Measurements from ENCODE around the gene PTGFR.

Gene PTGFR, protein sequence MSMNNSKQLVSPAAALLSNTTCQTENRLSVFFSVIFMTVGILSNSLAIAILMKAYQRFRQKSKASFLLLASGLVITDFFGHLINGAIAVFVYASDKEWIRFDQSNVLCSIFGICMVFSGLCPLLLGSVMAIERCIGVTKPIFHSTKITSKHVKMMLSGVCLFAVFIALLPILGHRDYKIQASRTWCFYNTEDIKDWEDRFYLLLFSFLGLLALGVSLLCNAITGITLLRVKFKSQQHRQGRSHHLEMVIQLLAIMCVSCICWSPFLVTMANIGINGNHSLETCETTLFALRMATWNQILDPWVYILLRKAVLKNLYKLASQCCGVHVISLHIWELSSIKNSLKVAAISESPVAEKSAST

DNA sequence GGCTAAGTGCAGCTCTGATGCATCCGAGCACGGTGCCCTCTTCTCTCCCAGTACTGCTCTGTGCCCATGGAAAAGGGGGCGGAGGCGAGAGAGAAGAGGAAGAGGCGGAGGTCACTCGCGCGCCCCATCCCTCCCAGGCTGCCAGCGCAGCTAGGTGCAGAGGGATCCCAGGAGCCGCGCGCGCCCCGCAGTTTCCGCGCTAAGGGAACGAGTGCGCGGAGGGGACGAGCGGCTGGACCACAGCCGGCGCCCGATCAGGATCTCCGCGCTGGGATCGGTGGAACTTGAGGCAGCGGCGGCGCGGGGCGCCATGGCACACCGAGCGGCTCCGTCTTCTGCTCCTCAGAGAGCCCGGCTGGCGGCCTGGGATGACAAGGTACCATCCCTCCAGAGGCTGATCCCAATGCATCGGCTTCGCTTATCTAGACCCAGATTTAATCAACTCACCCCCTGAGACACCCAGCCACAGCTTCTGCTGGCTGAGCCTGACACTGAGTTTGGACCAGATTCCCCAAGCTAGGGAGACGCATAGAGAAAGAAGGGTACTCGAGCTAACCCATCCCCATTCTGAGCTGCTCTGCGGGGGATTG lies at the start of gene PTGFR:
TSS of gene PTGFR (plus strand) at position 114 of the 590 bp plus-strand sequence. CDS start 1,770 bp downstream, outside the sequence.
- DNase-seq (ENCODE audit: low read depth) = no peak

DNA sequence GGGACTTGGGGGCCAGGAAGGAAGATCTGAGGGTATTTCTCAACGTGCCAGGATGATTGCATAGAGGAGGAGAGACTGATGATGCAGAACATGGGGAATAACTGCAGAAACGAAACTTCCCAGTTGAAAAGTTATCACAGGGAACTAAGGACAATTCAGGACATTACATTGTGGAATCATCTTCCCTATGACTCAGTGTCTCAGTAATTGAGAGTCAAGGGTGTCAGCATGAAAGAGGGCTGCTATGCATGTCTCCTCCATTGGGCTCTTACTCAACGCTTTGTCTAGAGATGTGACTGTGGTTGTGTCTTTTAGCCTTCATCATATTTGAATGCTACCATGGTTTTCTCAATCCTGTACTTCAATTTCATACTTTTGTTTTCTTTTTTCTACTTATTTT lies 48.9 kb upstream of the PTGFR start:
- no peak for DNase-seq (ENCODE audit: low read depth)

DNA sequence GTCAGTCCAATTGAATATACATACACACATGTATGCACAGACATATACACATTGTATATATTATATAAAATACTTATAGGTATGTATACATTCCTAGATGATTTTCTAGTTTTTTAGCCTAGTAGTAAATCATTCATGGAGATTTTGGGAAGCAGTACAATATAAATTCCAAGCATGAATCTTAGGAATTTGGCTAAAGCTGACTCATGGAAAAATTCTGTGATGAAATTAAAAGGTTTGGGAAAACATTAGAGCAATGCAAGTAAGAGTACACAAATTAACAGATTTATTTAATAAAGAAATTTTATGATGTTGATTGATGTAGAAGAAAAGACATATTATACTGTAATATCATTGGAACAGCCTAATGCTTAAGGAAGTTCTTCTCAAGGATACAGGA lies 43.7 kb upstream of the PTGFR start:
- DNase-seq (ENCODE audit: low read depth) = no peak

DNA sequence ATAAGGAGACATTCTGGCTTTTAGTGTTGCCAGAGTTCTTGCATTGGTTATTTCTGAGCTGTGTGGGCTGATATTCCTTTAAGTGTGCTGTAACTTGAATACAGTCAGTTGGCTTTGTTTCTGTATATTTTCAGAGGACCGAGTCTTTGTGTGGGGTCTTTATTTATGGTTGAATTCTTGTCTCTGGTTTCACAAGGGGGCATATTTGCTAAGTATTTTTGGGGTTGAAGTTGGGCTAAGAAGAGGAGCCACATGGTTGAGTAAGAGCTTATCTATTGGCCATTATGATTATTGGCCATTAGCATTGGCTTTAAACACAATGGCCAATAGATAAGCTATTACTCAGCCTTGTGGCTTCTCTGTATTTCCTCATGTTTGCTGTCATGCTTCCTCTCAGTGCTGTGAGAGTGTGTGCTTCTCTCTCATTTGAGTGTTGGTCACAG lies 26.3 kb upstream of the PTGFR start:
- no peak for DNase-seq (ENCODE audit: low read depth)

DNA sequence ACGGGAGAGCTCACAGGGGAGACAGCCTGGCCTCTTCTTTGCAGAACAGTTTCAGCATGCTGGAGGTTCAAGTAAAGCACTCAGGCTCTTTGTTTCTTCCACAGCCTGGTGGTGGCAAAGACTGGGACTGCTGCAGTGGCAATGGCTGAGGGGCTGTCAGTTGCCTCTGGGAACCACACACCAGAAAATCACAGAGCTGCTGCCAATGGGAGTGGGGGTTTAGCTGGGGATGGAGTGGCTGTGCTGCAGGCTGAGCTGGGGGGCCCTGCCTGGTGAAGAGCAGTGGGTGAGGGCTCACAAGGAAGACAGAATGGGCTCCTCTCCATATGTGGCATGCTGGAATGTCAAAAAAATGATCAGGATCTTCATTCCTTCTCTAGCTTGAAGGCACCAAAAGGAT lies 25.6 kb upstream of the PTGFR start:
- DNase-seq (ENCODE audit: low read depth) = no peak

DNA sequence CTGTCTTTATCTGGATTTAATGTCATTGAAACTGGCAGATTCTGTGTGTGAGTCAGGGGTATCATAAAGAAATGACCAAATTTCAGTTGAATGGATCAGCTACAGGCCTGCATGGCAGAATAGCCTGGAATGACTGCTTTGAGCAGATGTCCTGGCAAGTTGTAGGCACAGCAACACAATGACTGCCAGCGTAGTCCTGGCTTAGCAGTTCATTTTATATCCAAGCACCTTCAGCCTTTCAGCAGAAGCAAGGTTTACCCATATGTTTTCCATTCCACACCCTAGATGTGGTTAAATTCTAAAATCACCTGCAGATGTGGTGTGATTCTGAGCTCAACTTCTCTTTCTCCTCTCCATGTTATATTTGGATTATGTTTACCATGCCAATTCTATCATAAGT lies 22.3 kb upstream of the PTGFR start:
- no peak for DNase-seq (ENCODE audit: low read depth)

DNA sequence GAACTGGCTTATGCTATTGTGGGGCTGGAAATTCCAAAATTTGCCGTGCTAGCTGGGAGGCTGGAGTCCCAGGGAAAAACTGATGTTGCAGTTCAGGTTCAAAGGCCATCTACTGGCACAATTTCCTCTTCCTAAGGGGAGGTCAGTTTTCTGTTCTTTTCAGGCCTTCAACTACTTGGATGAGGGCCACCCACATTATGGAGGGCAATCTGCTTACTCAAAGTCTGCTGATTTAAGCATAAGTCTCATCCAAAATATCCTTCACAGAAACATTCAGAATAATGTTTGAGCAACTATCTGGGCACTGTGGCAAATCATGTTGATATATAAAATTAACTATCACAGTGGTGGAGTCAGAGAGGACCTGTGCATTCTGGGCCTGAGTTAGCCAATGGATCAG lies 21.2 kb upstream of the PTGFR start:
- DNase-seq (ENCODE audit: low read depth) = no peak

DNA sequence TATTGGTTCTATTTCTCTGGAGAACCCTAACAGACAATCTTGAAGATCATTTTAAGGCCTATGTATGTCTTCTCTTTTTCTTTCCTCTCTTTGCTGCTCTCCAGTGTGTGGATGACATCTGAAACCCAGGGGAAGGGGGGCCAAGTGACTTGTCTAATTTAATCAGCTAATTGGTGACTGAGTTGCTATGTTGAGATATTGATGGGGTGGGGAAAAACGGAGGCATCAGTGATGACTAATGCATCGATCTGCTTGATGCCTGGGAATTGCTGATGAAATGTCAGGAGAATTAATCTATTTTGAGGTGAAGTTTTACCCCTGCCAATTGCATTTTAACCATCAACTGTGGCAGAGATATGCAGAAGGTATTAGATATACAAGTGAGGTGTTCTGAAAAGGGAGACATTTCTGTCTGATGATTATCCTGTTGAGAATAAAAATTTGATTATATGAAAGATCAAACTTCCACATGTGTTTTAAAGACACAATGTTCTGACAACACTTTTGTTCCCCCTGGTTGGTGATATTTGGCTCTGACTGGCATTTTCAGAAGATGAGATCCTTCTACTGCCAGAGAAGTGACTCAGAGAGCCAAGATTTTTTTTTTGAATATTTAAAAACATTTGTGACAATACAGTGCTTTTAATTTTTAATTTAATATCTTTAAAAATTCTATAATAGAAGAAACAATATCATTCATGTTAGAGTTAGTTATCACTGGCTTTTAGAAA lies 18.7 kb upstream of the PTGFR start:
- DNase-seq (ENCODE audit: low read depth) = no peak

DNA sequence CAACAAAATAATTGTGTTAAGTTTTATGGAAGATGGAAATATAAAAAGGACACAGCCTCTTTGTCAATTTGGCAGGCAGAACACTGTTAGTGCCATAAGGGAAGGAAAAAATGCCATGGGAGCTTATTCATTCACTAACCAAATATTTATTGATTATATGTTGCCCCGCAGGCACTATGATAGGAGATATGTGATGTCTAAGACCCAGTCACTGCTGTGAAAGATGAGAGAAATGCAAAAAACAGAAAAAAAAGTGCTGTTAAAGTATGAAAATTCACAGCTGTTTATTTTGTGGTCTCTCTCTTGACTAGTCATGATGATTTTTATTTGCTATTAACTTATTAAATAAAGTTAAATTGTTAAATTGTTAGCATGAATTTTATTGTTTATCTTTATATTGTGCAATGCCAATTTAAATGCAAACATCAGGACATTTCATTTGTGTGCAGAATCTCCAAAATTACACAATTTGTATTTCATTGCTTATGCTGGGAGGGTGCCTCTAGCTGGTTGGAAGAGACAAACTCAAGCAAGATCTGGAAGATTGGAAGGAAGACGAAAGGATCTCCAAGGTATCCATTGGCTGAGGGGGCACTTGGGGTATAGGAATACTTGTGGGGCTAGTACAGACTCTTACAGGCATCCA lies 17.8 kb upstream of the PTGFR start:
- DNase-seq (ENCODE audit: low read depth) = no peak

DNA sequence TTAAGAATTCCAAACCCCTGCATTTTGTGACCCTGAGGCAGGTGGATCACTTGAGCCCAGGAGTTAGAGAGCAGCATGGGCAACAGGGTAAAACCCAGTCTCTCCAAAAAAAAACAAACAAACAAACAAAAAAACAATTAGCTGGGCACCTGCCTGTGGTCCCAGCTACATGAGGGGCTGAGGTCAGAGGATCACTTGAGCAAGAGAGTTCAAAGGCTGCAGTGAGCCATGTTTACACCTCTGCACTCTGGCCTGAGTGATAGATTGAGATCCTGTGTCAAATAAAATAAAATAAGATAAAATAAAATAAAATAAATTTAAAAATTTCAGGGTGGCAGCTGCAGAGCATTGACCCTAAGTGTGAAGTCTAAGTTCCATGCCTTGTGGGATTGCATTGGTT lies 16.7 kb upstream of the PTGFR start:
- DNase-seq (ENCODE audit: low read depth) = no peak

DNA sequence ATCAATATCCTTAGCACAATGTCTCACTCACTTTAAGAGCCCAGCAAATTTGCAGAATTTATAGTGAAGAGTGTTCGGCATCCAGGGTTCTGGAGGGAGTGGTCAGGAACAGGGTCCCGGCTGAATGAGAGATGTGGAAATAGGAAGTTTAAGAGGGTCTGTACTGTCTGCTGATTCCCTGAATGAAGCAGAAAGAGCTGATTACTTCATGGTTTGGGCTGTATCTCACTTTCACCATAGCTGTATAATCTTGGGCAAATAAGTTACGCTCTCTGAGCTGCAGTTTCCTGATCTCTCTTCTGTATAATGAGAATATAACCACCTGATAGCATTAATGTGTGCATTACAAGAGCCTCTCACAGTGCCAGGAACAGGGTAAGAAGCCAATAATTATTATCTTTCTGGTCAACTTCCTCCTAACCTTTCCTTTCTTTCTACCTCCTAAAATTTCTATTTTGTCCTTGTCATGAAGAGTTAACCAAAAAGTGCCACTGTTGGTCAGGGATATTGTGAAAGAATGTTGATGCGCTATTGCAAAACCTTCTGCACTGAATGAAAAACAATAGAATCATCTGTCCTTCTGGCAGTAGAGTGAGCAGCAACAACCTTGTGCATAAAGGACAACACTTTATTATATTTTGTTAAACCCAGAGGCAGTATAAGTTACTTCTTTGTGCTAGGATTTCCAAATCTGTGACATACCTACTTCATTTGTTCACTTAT lies 14.7 kb upstream of the PTGFR start:
- no peak for DNase-seq (ENCODE audit: low read depth)

DNA sequence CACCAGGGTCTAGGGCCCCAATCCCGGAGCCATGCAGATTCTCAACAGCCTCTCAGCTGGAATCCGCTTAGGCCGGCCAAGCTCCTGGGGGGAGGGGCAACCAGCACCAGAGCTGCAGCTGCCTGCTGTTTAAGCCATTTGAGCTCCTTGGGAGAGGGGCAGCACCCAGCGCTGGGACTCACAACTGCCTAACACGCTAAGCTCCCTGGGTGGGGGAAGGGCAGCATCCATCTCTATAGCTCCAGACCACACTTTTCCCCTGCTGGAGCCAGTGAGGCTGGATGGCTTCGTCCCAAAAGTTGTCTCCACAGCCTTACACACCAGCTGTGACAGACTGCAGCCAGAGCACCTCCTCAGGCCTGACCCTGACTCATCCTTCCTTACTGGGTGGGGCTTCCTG lies 6.9 kb upstream of the PTGFR start:
- no peak for DNase-seq (ENCODE audit: low read depth)

DNA sequence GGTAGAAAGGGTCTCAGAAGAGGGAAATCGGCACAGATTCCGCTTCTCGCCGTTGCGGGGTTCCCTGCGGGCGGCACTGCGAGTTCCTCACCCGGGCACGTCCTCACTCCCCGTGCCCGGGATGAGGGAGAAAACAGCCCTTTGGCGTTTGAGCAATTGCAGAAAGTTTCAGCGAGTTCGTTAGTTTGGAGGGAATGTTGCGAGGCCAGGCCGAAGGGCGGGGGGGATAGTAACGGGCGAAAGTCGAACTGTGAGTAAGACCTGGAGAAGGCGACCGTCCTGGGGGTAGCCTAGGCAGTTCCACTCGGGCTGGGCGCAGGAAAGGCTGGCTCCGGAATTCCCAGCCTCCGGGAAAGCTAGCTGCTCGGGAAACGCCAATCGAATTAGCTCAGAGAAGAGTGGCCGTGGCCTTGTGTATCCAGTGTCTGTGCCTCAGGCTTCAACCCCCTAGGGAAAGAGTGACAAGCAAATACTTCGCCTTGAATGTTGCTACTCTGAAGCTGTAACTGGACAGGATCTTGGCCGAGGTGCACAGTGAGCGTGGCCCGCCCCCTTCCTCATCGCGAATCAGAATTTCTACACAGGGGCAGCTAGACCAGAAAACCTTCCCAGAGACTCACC lies 787 bp downstream of the PTGFR start:
- DNase-seq (ENCODE audit: low read depth) = no peak

DNA sequence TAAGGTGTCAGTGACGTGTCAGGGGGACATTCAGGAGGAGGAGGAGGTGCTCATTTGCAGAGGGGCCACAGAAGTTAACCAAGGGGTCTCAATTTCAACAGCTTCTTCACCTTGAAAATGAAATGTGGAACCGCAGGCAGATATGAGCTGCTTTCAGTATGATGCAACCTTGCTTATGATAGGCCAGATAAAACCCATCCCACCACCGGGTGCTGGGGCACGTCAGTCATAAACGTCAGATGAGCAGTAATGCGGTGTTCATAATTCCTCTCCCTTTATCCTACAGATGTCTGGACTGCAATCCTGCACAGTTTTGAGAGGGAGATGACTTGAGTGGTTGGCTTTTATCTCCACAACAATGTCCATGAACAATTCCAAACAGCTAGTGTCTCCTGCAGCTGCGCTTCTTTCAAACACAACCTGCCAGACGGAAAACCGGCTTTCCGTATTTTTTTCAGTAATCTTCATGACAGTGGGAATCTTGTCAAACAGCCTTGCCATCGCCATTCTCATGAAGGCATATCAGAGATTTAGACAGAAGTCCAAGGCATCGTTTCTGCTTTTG lies 1.7 kb downstream of the PTGFR start:
- DNase-seq (ENCODE audit: low read depth) = no peak

DNA sequence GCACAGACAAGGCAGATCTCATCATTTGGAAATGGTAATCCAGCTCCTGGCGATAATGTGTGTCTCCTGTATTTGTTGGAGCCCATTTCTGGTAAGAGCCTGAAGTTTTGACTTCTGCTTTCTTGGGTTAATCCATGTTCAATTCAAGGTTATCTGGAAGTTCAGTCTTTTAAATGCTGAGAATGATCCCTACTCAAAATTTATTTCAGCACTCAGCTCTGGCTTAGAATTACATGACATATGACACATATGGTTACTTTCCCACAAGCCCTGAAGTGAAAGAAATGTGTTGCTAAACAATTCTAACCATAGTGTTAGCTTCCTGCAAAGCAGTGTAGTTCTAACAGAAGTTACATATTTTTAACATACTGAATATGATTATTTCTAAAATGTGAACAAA lies 2.7 kb downstream of the PTGFR start:
- no peak for DNase-seq (ENCODE audit: low read depth)

DNA sequence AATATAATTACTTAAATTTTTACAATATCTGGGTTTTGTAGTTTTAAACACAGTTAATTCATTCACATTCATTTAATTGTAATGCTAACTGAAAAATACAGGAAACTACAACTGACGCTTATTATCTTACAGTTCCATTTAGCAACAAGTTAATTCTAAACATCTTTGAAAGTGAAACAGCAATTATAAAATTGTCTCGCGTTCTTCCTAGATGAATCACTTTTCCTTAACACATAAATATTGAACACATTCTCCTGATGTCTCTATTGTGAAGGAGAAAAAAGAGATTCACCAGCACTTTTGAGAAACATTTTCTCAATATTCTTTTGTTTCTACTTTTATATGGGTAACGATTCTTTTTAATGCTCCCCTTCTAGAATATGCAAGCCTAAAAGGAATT lies 6.4 kb downstream of the PTGFR start:
- DNase-seq (ENCODE audit: low read depth) = no peak

DNA sequence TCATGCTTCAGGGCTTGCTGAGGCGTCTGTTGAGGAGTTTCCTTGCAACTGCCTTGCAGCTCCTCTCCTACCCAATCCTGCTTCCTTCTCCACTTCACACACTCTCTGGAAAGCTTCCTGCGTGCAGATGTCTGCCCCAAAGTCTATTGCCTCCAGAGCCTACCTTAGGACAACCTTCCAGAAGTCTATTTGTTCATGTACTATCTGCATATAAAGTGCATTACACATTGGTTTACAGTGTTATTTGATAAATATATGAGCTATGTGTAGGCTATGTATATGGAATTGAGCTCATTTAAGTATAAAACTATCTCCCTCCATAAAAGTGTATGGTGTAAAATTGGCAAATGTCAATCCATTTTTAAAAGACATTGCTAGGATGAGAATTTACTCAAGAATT lies 9.8 kb downstream of the PTGFR start:
- DNase-seq (ENCODE audit: low read depth) = no peak

DNA sequence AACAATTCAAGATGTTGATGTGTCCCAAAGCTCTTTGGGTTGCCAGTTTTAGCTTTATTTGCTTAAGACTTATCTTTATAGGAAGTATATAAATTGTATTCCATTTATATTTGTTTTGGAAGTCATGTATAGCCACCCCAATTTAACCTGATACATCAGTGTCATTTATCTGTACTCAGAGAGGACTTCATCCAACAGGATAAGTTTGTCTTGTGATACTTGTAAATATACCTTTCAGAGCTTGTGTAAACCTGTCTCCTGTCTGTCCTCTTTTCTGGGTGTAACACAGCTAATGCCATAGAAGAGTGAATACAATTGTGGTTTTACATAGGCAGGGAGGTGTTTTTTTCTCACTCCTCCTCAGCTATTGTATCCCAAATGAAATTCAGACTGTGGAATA lies 10.4 kb downstream of the PTGFR start:
- DNase-seq (ENCODE audit: low read depth) = no peak

DNA sequence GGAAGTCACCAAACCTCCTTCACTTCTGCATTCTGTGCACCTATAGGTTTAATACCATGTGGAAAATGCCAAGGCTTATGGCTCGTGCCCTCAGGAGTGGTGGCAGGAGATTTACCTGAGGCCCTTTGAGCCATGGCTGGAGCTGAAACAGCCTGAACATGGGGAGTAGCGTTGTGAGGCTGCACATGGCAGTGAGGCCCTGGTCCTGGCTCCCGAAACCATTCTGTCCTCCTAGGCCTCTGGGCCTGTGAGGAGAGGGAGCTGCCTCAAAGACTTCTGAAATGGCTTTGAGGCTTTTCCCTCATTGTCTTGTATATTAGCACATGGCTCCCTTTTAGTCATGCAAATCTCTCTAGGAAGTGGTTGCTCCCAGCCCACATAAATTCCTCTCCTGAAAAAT lies 20.6 kb downstream of the PTGFR start:
- DNase-seq (ENCODE audit: low read depth) = no peak

DNA sequence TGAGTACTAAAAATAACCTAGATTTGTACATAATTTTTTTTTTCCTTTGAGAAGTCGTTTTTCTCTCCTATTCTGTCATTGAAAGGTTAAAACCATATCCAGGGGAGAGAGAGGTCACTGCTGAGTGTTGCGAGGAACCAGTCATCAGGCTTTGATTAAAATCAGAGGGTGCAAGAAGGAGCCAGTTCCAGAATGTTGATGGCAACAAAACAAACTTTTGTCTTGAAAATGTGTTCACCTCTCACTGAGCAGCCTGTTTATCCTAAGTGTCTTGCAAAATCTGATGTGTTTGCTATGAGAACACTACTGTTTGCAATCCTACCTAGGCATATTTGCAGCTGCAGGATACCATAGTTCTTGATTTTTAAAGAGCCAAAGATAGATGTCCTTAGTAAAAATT lies 25.9 kb downstream of the PTGFR start:
- no peak for DNase-seq (ENCODE audit: low read depth)

DNA sequence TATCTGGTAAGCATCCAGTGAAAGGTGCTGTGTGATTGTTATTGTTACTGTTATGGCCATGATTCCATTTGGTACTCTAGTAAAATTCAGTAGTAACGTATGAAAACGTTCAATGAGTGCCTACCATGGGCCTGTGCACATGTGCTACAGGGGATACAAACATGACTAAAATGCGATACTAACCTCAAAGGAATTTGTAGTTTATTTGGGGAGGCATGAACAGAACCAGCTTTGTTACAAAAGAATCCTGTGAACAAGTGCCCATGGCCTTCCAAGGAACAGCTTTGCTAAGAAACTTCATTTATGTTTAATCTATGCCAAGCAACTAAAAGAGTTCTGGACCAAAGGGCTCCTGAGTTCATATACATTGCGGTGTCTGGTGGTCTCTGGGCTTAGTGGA lies 28.7 kb downstream of the PTGFR start:
- DNase-seq (ENCODE audit: low read depth) = no peak

All from activated T-helper 9 cell treated with anti-CD3 and anti-CD28 coated beads, Interleukin-2, amount 50 U/mL, for 16 hours (primary cell).